ENCODE measurements around the gene PATJ. TPM values are rescaled to one million over a fixed set of nuclear protein-coding genes. Genes with fewer than 3 reads are reported as not detected.
A peak's percentile ranks its signal among the peaks of the same experiment; 100 is the strongest.

The PATJ gene
- total and polyA plus RNA-seq, 2 of the 13 experiments (the other 11 are each of a cell fraction or from before 2014, with no cell fraction given), result 6.2 to 16.8 TPM

DNA sequence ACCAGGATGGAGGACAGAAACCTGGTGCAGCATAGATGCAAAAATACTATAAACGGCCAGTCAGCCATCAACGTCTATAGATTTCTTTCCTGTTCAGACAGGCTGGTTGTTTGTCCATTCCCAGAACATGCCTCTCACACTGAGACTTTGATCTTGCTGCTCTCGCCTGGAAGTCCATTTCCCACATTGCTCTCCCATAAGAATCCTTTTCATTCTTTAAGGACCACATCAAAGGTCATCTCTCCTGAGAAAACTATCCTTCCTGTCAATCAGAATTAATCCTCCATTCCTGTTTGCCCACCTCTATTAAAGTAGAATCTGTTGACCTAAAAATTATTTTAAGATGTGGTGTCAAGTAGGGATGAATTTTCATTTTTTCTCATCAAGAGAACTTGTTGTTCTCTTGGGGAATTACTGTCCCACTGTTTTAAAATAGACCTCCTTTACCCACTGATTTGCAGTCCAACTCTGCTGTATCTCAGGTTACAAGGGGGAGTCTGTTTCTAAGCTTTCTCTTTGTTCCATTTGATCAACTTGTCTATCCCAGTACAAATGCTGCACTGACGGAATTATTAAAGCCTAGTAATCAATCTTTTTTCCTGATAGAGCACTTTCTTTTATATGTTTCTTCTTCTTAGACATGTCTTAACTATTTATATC lies 172.7 kb downstream of the PATJ start (continued):
- TF ChIP-seq RORA (CRISPR knock-in tag; IDR thresholded peaks at IDR 0.05), result no peak
- TF ChIP-seq, protein P1, sequence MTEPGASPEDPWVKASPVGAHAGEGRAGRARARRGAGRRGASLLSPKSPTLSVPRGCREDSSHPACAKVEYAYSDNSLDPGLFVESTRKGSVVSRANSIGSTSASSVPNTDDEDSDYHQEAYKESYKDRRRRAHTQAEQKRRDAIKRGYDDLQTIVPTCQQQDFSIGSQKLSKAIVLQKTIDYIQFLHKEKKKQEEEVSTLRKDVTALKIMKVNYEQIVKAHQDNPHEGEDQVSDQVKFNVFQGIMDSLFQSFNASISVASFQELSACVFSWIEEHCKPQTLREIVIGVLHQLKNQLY (CRISPR knock-in tag; IDR thresholded peaks at IDR 0.05), result peak; percentile 78
- TF ChIP-seq ZNF598 (CRISPR knock-in tag; IDR thresholded peaks at IDR 0.05; ENCODE audit: borderline replicate concordance), result no peak
- no peak for TF ChIP-seq SYNCRIP (IDR thresholded peaks at IDR 0.05; ENCODE audit: insufficient read depth, low read depth, low read length)
- TF ChIP-seq ZNF761 (CRISPR knock-in tag; conservative IDR thresholded peaks at IDR 0.05), result 0 out of 2 replicates have a peak, but pooled peaks have one; percentile 30
- TF ChIP-seq, protein P2, sequence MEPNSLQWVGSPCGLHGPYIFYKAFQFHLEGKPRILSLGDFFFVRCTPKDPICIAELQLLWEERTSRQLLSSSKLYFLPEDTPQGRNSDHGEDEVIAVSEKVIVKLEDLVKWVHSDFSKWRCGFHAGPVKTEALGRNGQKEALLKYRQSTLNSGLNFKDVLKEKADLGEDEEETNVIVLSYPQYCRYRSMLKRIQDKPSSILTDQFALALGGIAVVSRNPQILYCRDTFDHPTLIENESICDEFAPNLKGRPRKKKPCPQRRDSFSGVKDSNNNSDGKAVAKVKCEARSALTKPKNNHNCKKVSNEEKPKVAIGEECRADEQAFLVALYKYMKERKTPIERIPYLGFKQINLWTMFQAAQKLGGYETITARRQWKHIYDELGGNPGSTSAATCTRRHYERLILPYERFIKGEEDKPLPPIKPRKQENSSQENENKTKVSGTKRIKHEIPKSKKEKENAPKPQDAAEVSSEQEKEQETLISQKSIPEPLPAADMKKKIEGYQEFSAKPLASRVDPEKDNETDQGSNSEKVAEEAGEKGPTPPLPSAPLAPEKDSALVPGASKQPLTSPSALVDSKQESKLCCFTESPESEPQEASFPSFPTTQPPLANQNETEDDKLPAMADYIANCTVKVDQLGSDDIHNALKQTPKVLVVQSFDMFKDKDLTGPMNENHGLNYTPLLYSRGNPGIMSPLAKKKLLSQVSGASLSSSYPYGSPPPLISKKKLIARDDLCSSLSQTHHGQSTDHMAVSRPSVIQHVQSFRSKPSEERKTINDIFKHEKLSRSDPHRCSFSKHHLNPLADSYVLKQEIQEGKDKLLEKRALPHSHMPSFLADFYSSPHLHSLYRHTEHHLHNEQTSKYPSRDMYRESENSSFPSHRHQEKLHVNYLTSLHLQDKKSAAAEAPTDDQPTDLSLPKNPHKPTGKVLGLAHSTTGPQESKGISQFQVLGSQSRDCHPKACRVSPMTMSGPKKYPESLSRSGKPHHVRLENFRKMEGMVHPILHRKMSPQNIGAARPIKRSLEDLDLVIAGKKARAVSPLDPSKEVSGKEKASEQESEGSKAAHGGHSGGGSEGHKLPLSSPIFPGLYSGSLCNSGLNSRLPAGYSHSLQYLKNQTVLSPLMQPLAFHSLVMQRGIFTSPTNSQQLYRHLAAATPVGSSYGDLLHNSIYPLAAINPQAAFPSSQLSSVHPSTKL (CRISPR knock-in tag; IDR thresholded peaks at IDR 0.05), result peak; percentile 92
- TF ChIP-seq ZNF354B (CRISPR knock-in tag; IDR thresholded peaks at IDR 0.05), result no peak
- no peak for TF ChIP-seq ZNF543 (CRISPR knock-in tag; IDR thresholded peaks at IDR 0.05)
- TF ChIP-seq, protein P3, sequence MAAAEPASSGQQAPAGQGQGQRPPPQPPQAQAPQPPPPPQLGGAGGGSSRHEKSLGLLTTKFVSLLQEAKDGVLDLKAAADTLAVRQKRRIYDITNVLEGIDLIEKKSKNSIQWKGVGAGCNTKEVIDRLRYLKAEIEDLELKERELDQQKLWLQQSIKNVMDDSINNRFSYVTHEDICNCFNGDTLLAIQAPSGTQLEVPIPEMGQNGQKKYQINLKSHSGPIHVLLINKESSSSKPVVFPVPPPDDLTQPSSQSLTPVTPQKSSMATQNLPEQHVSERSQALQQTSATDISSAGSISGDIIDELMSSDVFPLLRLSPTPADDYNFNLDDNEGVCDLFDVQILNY (CRISPR knock-in tag; conservative IDR thresholded peaks at IDR 0.05), result no peak
- TF ChIP-seq, protein P4, sequence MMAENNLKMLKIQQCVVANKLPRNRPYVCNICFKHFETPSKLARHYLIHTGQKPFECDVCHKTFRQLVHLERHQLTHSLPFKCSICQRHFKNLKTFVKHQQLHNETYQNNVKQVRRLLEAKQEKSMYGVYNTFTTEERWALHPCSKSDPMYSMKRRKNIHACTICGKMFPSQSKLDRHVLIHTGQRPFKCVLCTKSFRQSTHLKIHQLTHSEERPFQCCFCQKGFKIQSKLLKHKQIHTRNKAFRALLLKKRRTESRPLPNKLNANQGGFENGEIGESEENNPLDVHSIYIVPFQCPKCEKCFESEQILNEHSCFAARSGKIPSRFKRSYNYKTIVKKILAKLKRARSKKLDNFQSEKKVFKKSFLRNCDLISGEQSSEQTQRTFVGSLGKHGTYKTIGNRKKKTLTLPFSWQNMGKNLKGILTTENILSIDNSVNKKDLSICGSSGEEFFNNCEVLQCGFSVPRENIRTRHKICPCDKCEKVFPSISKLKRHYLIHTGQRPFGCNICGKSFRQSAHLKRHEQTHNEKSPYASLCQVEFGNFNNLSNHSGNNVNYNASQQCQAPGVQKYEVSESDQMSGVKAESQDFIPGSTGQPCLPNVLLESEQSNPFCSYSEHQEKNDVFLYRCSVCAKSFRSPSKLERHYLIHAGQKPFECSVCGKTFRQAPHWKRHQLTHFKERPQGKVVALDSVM (CRISPR knock-in tag; IDR thresholded peaks at IDR 0.05), result no peak
- TF ChIP-seq ISL2 (CRISPR knock-in tag; IDR thresholded peaks at IDR 0.05), result peak; percentile 77
- TF ChIP-seq, protein P5, sequence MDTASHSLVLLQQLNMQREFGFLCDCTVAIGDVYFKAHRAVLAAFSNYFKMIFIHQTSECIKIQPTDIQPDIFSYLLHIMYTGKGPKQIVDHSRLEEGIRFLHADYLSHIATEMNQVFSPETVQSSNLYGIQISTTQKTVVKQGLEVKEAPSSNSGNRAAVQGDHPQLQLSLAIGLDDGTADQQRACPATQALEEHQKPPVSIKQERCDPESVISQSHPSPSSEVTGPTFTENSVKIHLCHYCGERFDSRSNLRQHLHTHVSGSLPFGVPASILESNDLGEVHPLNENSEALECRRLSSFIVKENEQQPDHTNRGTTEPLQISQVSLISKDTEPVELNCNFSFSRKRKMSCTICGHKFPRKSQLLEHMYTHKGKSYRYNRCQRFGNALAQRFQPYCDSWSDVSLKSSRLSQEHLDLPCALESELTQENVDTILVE (CRISPR knock-in tag; IDR thresholded peaks at IDR 0.05), result no peak
- no peak for TF ChIP-seq ZNF124 (CRISPR knock-in tag; IDR thresholded peaks at IDR 0.05)
- TF ChIP-seq, protein P6, sequence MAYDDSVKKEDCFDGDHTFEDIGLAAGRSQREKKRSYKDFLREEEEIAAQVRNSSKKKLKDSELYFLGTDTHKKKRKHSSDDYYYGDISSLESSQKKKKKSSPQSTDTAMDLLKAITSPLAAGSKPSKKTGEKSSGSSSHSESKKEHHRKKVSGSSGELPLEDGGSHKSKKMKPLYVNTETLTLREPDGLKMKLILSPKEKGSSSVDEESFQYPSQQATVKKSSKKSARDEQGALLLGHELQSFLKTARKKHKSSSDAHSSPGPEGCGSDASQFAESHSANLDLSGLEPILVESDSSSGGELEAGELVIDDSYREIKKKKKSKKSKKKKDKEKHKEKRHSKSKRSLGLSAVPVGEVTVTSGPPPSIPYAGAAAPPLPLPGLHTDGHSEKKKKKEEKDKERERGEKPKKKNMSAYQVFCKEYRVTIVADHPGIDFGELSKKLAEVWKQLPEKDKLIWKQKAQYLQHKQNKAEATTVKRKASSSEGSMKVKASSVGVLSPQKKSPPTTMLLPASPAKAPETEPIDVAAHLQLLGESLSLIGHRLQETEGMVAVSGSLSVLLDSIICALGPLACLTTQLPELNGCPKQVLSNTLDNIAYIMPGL (CRISPR knock-in tag; IDR thresholded peaks at IDR 0.05; ENCODE audit: borderline replicate concordance in 1 of 2, low read depth in 1 of 2), result no peak
- TF ChIP-seq ZC3H13 (CRISPR knock-in tag; IDR thresholded peaks at IDR 0.05), result no peak
- no peak for TF ChIP-seq ZNF224 (CRISPR knock-in tag; IDR thresholded peaks at IDR 0.05)
- no peak for TF ChIP-seq ZNF776 (CRISPR knock-in tag; IDR thresholded peaks at IDR 0.05)
- no peak for TF ChIP-seq NFKB2 (CRISPR knock-in tag; IDR thresholded peaks at IDR 0.05; ENCODE audit: borderline replicate concordance)
- TF ChIP-seq TOE1 (CRISPR knock-in tag; IDR thresholded peaks at IDR 0.05), result no peak
